Fibroblast of lung (primary cell): Measurements from ENCODE around the gene ERI2.

Experiments
- CTCF ChIP-seq, 2 donors: IDR thresholded peaks in 1 of 2; conservative IDR thresholded peaks in 1 of 2; 1 replicate in 1 of 2; 2 replicates in 1 of 2; pipeline ENCODE4 v1.5.1; 2011 to 2012; ENCODE audit warnings: low read length in 2 of 2, control low read depth in 1 of 2, inconsistent platforms in 1 of 2, low read depth in 1 of 2, mild to moderate bottlenecking in 1 of 2
- EZH2 ChIP-seq: IDR thresholded peaks from 2 replicates; pipeline ENCODE4 v1.5.1; 2012; ENCODE audit warnings: low read length, control low read depth, mild to moderate bottlenecking; ENCODE audit errors: missing control alignments

- no peak for TF ChIP-seq CTCF (conservative IDR thresholded peaks at IDR 0.05 in 1 of 2, IDR thresholded peaks at IDR 0.05 in 1 of 2; ENCODE audit: low read depth in 1 of 2, low read length in 2 of 2)
- no peak for TF ChIP-seq EZH2
These were observed 41.3 kb upstream of the ERI2 start for GRCh38 chr16:20847550-20847949.
